Activated naive CD4-positive, alpha-beta T cell treated with anti-CD3 and anti-CD28 coated beads, Interleukin-2, amount 50 U/mL, for 72 hours (primary cell): Measurements from ENCODE around the gene RARS1. TPM values are rescaled to one million over a fixed set of nuclear protein-coding genes. Genes with fewer than 3 reads are reported as not detected.
A peak's percentile ranks its signal among the peaks of the same experiment; 100 is the strongest.

ENCODE experiments used
- ATAC-seq, 2 donors: fragments of 150-1000 bp; cut with Tn5 transposase; 2 replicates each; pipeline ENCODE4 v1.10.0; 2021; ENCODE audit warnings: mild to moderate bottlenecking in 2 of 2, moderate library complexity in 2 of 2
- DNase-seq, 2 donors: peaks; one replicate each; pipeline ENCODE4 v3.0.0; 2021 to 2022; ENCODE audit warnings: low spot score in 2 of 2
- H3K27ac Mint-ChIP-seq, 2 donors: one replicate each; pipeline ENCODE4 v1.8.0; 2022; ENCODE audit warnings: mild to moderate bottlenecking in 2 of 2, mixed read lengths in 2 of 2
- H3K36me3 Mint-ChIP-seq, 2 donors: one replicate each; pipeline ENCODE4 v1.8.0; 2022; ENCODE audit warnings: mixed read lengths in 2 of 2
- H3K9me3 Mint-ChIP-seq, 2 donors: one replicate each; pipeline ENCODE4 v1.8.0; 2022; ENCODE audit warnings: mixed read lengths in 2 of 2
- total RNA-seq, 2 donors: library from RNA; stranded (reverse); gene quantifications; one replicate each; pipeline ENCODE4 v1.2.3, GENCODE V29; 2022

The RARS1 gene
- total RNA-seq, 2 donors from 2014 or later = 108 to 115 TPM

GRCh38 chr5:168471785-168472184 is 14.5 kb upstream of the RARS1 start:
- H3K27ac Mint-ChIP-seq = no peak overlapping the region
- DNase-seq (no peak), ATAC-seq (no peak)
- no peaks in the 10 kb centered on the region for H3K9me3 Mint-ChIP-seq
- no peaks in the 10 kb centered on the region for H3K36me3 Mint-ChIP-seq

- ATAC-seq (no peak), DNase-seq (no peak)
- Mint-ChIP-seq H3K27ac (no peak overlapping the region), H3K9me3 (no peaks in the 10 kb centered on the region), H3K36me3 (no peaks in the 10 kb centered on the region)
These were observed 13.9 kb upstream of the RARS1 start for GRCh38 chr5:168472329-168472728.

- DNase-seq (no peak), ATAC-seq (no peak)
- no peak overlapping the region for H3K27ac Mint-ChIP-seq
- no peaks in the 10 kb centered on the region for H3K9me3 Mint-ChIP-seq
- H3K36me3 Mint-ChIP-seq = no peaks in the 10 kb centered on the region
These were observed 12.0 kb upstream of the RARS1 start for GRCh38 chr5:168474319-168474718.

- H3K27ac Mint-ChIP-seq = no peak overlapping the region
- no peaks in the 10 kb centered on the region for H3K36me3 Mint-ChIP-seq
- no peaks in the 10 kb centered on the region for H3K9me3 Mint-ChIP-seq
- DNase-seq = no peak
- ATAC-seq = no peak
These were observed 9.2 kb upstream of the RARS1 start for GRCh38 chr5:168477060-168477459.

GRCh38 chr5:168479166-168479565 is 7.1 kb upstream of the RARS1 start:
- DNase-seq (no peak), ATAC-seq (no peak)
- Mint-ChIP-seq H3K27ac (no peak overlapping the region), H3K36me3 (no peaks in the 10 kb centered on the region), H3K9me3 (no peaks in the 10 kb centered on the region)

- Mint-ChIP-seq H3K9me3 (no peaks in the 10 kb centered on the region), H3K27ac (no peak overlapping the region), H3K36me3 (no peaks in the 10 kb centered on the region)
- DNase-seq (no peak), ATAC-seq (no peak)
These were observed 5.7 kb upstream of the RARS1 start for GRCh38 chr5:168480601-168481000.

- ATAC-seq (no peak), DNase-seq (no peak)
- H3K36me3 Mint-ChIP-seq = peaks cover 5 to 6% of the 10 kb centered on the region in 2 donors
- H3K9me3 Mint-ChIP-seq = no peaks in the 10 kb centered on the region
- H3K27ac Mint-ChIP-seq = no peak overlapping the region
These were observed 4.9 kb upstream of the RARS1 start for GRCh38 chr5:168481330-168481788.

GRCh38 chr5:168482361-168482760 is 3.9 kb upstream of the RARS1 start:
- no peak for DNase-seq
- Mint-ChIP-seq H3K27ac (no peak overlapping the region), H3K36me3 (peaks cover 9 to 15% of the 10 kb centered on the region in 2 donors), H3K9me3 (no peaks in the 10 kb centered on the region)
- no peak for ATAC-seq

- Mint-ChIP-seq H3K27ac (no peak overlapping the region), H3K9me3 (no peaks in the 10 kb centered on the region), H3K36me3 (peaks cover 15 to 53% of the 10 kb centered on the region in 2 donors)
- DNase-seq (no peak), ATAC-seq (no peak)
These were observed 2.8 kb downstream of the RARS1 start for GRCh38 chr5:168489059-168489458.

- Mint-ChIP-seq H3K27ac (no peak overlapping the region), H3K9me3 (no peaks in the 10 kb centered on the region), H3K36me3 (peaks cover 6 to 30% of the 10 kb centered on the region in 2 donors)
These were observed 7.8 kb downstream of the RARS1 start for GRCh38 chr5:168494057-168494555.

GRCh38 chr5:168502563-168503237 is 16.4 kb downstream of the RARS1 start:
- DNase-seq = no peak
- no peak overlapping the region for H3K27ac Mint-ChIP-seq
- H3K36me3 Mint-ChIP-seq = peaks cover 19 to 29% of the 10 kb centered on the region in 2 donors
- H3K9me3 Mint-ChIP-seq = no peaks in the 10 kb centered on the region
- ATAC-seq = no peak

More at GRCh38 chr5:168494057-168494555, 7.8 kb downstream of the RARS1 start:
- ATAC-seq (no peak), DNase-seq (no peak)

- Mint-ChIP-seq H3K36me3 (peaks cover 48 to 60% of the 10 kb centered on the region in 2 donors), H3K9me3 (peaks cover 0 to 5% of the 10 kb centered on the region in 2 donors), H3K27ac (no peak overlapping the region)
- ATAC-seq (no peak), DNase-seq (no peak)
These were observed 27.7 kb downstream of the RARS1 start for GRCh38 chr5:168513861-168514428.

GRCh38 chr5:168525856-168526255 is 39.6 kb downstream of the RARS1 start:
- no peak for DNase-seq
- Mint-ChIP-seq H3K9me3 (peaks cover 0 to 12% of the 10 kb centered on the region in 2 donors), H3K36me3 (peaks cover 14 to 16% of the 10 kb centered on the region in 2 donors), H3K27ac (no peak overlapping the region)
- no peak for ATAC-seq

GRCh38 chr5:168527756-168528295 is 41.6 kb downstream of the RARS1 start:
- Mint-ChIP-seq H3K9me3 (peaks cover 0 to 12% of the 10 kb centered on the region in 2 donors), H3K36me3 (peaks cover 14 to 16% of the 10 kb centered on the region in 2 donors), H3K27ac (no peak overlapping the region)
- ATAC-seq (no peak), DNase-seq (no peak)

- DNase-seq (peak in 1 of 2 donors; percentile 42), ATAC-seq (peak; percentile 50 to 62)
- H3K36me3 Mint-ChIP-seq = peaks cover 14 to 16% of the 10 kb centered on the region in 2 donors
- H3K27ac Mint-ChIP-seq = no peak within 1 kb of the TSS
- H3K9me3 Mint-ChIP-seq = peaks cover 0 to 12% of the 10 kb centered on the region in 2 donors
These were observed 42.5 kb downstream of the RARS1 start, which contains the start of gene FBLL1 for GRCh38 chr5:168528521-168529373. FBLL1 (plus strand) TSS chr5:168529305; CDS start chr5:168529505, 200 bp downstream.

GRCh38 chr5:168529374-168530234 is 43.3 kb downstream of the RARS1 start:
- DNase-seq = no peak
- ATAC-seq = peak in 1 of 2 donors; percentile 29
- peaks cover 0 to 12% of the 10 kb centered on the region in 2 donors for H3K9me3 Mint-ChIP-seq
- H3K27ac Mint-ChIP-seq = no peak overlapping the region
- peaks cover 14 to 16% of the 10 kb centered on the region in 2 donors for H3K36me3 Mint-ChIP-seq
